LNCaP clone FGC (cell line): ENCODE measurements around the gene GJC3.

Source experiments
- DNase-seq: peaks from one replicate; pipeline ENCODE4 v3.0.0-alpha.2; 2011; ENCODE audit warnings: low read depth
- H3K4me3 ChIP-seq: 2 replicates; pipeline ENCODE4 v1.5.1; 2011; ENCODE audit warnings: mild to moderate bottlenecking, low read depth, low read length, control low read depth
- CTCF ChIP-seq: IDR thresholded peaks from 2 replicates; pipeline ENCODE4 v1.5.1; 2012; ENCODE audit warnings: mild to moderate bottlenecking; ENCODE audit not compliant: control insufficient read depth, insufficient read depth; ENCODE audit errors: extremely low read depth

The GJC3 gene

GRCh38 chr7:99927536-99927935 is 1.9 kb downstream of the GJC3 start:
- no peak for DNase-seq
- no peak for TF ChIP-seq CTCF
- no peak overlapping the region for H3K4me3 ChIP-seq

- TF ChIP-seq CTCF, result no peak
- no peak for DNase-seq
- no peak overlapping the region for H3K4me3 ChIP-seq
Measured at GRCh38 chr7:99926321-99926720, 3.1 kb downstream of the GJC3 start.

- H3K4me3 ChIP-seq, result no peak overlapping the region
- no peak for DNase-seq
- no peak for TF ChIP-seq CTCF
Measured at GRCh38 chr7:99923200-99923599, 6.2 kb downstream of the GJC3 start.

- peak overlapping the region; percentile 89 for H3K4me3 ChIP-seq
- no peak for TF ChIP-seq CTCF
- DNase-seq, result no peak
Measured at GRCh38 chr7:99920149-99920548, 9.3 kb downstream of the GJC3 start.

GRCh38 chr7:99919814-99920112 is 9.7 kb downstream of the GJC3 start:
- TF ChIP-seq CTCF, result no peak
- DNase-seq, result no peak
- H3K4me3 ChIP-seq, result peak overlapping the region; percentile 89

- peak; percentile 32 for TF ChIP-seq CTCF
- peak within 1 kb of the TSS; percentile 89 for H3K4me3 ChIP-seq
- peak; percentile 71 for DNase-seq
Measured at GRCh38 chr7:99918959-99919813, 10.2 kb downstream of the GJC3 start, which contains the start of gene TRIM4. Gene TRIM4 (minus strand): TSS chr7:99919530. CDS start chr7:99919401, 129 bp downstream.

- TF ChIP-seq CTCF, result no peak
- no peak overlapping the region for H3K4me3 ChIP-seq
- no peak for DNase-seq
Measured at GRCh38 chr7:99910976-99911375, 18.4 kb downstream of the GJC3 start.
